Measurements from ENCODE around the gene MERTK. TPM values are rescaled to one million over a fixed set of nuclear protein-coding genes. Genes with fewer than 3 reads are reported as not detected.

Gene MERTK
- total and polyA plus RNA-seq, 2 of the 8 experiments (the other 6 are each of a cell fraction or from before 2014, with no cell fraction given), result 6.5 to 7.0 TPM

DNA sequence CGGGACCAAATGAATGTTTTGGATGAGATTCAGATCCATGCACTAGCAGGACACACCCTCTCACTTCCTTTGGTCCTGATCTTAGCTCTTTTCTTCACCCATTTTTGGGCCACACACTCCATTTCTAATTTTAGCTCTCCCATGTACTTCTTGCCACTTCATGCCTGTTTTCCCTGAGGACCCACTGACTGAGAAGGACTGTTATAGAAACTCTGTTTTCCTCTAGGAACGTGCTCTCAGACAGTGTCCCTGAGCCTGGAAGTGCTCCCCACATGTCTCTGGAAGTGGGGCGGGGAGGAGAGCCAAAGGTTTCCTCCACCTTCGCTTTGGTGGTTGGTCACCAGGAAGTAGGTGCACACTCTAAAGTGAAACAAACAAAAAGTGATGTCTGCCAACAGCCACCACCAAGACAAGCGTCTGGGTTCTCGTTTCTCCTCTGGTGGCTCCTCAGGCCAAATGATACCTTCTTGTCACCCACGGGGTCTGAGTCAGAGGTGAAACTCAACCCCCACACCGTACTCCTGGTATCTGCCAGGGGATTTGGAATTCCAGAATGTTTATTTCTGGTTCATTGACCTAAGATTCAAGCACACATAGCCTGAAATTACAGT, 74.7 kb downstream of the MERTK start:
- no peak overlapping the region for H2AK5ac ChIP-seq (ENCODE audit: low read depth, low read length)
- no peak for TF ChIP-seq JUN (IDR thresholded peaks at IDR 0.05; ENCODE audit: low read depth, low read length)
- no peak for TF ChIP-seq RNF2 (IDR thresholded peaks at IDR 0.05; ENCODE audit: borderline replicate concordance, low read depth, low read length, missing control alignments, poor library complexity, severe bottlenecking)
- no peak for TF ChIP-seq E2F6 (IDR thresholded peaks at IDR 0.05)
- no peak for TF ChIP-seq RFX5 (IDR thresholded peaks at IDR 0.05; ENCODE audit: borderline replicate concordance, low read depth, low read length)
- TF ChIP-seq CBX5 (IDR thresholded peaks at IDR 0.05; ENCODE audit: low read depth, low read length), result no peak
- no peak for TF ChIP-seq BACH1 (IDR thresholded peaks at IDR 0.05; ENCODE audit: low read length)
- TF ChIP-seq TAF7 (optimal IDR thresholded peaks at IDR 0.05; ENCODE audit: borderline replicate concordance, low read depth, low read length), result no peak
- TF ChIP-seq SUZ12 (IDR thresholded peaks at IDR 0.05; ENCODE audit: low read length), result no peak
- TF ChIP-seq EZH2 (IDR thresholded peaks at IDR 0.05; ENCODE audit: low read depth, low read length, severe bottlenecking), result no peak
- no peak for TF ChIP-seq ZNF274 (IDR thresholded peaks at IDR 0.05; ENCODE audit: borderline replicate concordance, extremely low read depth, low read length)
- TF ChIP-seq NRF1 (IDR thresholded peaks at IDR 0.05; ENCODE audit: low read depth, low read length), result no peak
- TF ChIP-seq CHD2 (IDR thresholded peaks at IDR 0.05; ENCODE audit: low read length), result no peak
- no peak for TF ChIP-seq ASH2L (IDR thresholded peaks at IDR 0.05; ENCODE audit: low read length)
- H3K18ac ChIP-seq (ENCODE audit: extremely low read depth, low read length), result no peak overlapping the region
- H2BK20ac ChIP-seq (ENCODE audit: low read length), result no peak overlapping the region
- ChIA-PET CTCF (ENCODE audit: partially characterized antibody) (no interaction called here), POLR2A (ENCODE audit: partially characterized antibody) (no interaction called here)
- H3K23me2 ChIP-seq (ENCODE audit: low read depth, low read length), result no peaks in the 10 kb centered on the region
- no peaks in the 10 kb centered on the region for H3K4me1 ChIP-seq (replicated peaks in 1 of 4; ENCODE audit: control insufficient read depth in 3 of 4, insufficient read depth in 4 of 4, low read length in 3 of 4)
- H2BK15ac ChIP-seq (ENCODE audit: low read length), result no peak overlapping the region
- H3K36me3 ChIP-seq (ENCODE audit: control insufficient read depth in 2 of 4, insufficient read depth in 4 of 4, low read length in 3 of 4), result no peaks in the 10 kb centered on the region
- H3K79me1 ChIP-seq (ENCODE audit: low read depth, low read length), result no peaks in the 10 kb centered on the region
- no peak overlapping the region for H2BK5ac ChIP-seq (ENCODE audit: low read depth, low read length)
- H3K23ac ChIP-seq (ENCODE audit: insufficient read length), result no peak overlapping the region
- no peak overlapping the region for H3K4me2 ChIP-seq (ENCODE audit: insufficient read depth in 1 of 2, low read depth in 2 of 2, low read length in 2 of 2)
- H2BK12ac ChIP-seq (ENCODE audit: low read depth, low read length), result no peak overlapping the region
- H3K9ac ChIP-seq (replicated peaks in 1 of 4; ENCODE audit: extremely low read depth in 1 of 4, low read depth in 3 of 4, low read length in 3 of 4), result no peak overlapping the region
- no peaks in the 10 kb centered on the region for H4K20me1 ChIP-seq (replicated peaks in 1 of 2; ENCODE audit: control insufficient read depth in 1 of 2, insufficient read depth in 2 of 2, low read length in 2 of 2)
- WGBS, 2 experiments (ENCODE audit: extremely low coverage in 1 of 2, insufficient coverage in 1 of 2, insufficient read length in 1 of 2, insufficient replicate concordance in 2 of 2, low coverage in 1 of 2, low lambda C conversion rate in 2 of 2, missing lambda C conversion rate in 1 of 2), result 87% methylated on average over 8 of the region's 8 CpGs; no CpG with 5 or more reads in 1 of the 2 experiments
- H3K14ac ChIP-seq (ENCODE audit: insufficient read length), result no peak overlapping the region
- no peak overlapping the region for H3K4ac ChIP-seq (replicated peaks; ENCODE audit: insufficient read length, low read depth, low read length)
- no peak overlapping the region for H3K27ac ChIP-seq (ENCODE audit: low read depth, low read length)
- no peak overlapping the region for H3K4me3 ChIP-seq (ENCODE audit: extremely low read depth in 1 of 4, insufficient read depth in 2 of 4, low read depth in 3 of 4, low read length in 4 of 4)
- DNase-seq (ENCODE audit: low read depth in 1 of 2, low spot score in 2 of 2) (no peak), FAIRE-seq (no peak)
- no peaks in the 10 kb centered on the region for H3K9me3 ChIP-seq (ENCODE audit: insufficient read depth in 2 of 2, low read depth in 1 of 2, low read length in 1 of 2)
- no peak overlapping the region for H2AFZ ChIP-seq (ENCODE audit: low read length)
- H3K79me2 ChIP-seq (ENCODE audit: control insufficient read depth in 1 of 2, insufficient read depth in 2 of 2, low read length in 2 of 2), result no peaks in the 10 kb centered on the region
- no peak overlapping the region for H4K8ac ChIP-seq (ENCODE audit: extremely low read depth, insufficient read depth, low read length)
- H3K56ac ChIP-seq (replicated peaks; ENCODE audit: insufficient read length, low read depth, low read length), result no peak overlapping the region
- H3K27me3 ChIP-seq (replicated peaks in 1 of 4; ENCODE audit: control insufficient read depth in 3 of 4, extremely low read depth in 1 of 4, insufficient read depth in 3 of 4, low read length in 3 of 4), result no peaks in the 10 kb centered on the region
- no peak overlapping the region for H4K5ac ChIP-seq (ENCODE audit: insufficient read length, low read depth, low read length)
- no peak overlapping the region for H4K91ac ChIP-seq (replicated peaks; ENCODE audit: insufficient read length, low read length)
- H2BK120ac ChIP-seq (replicated peaks; ENCODE audit: low read depth, low read length), result no peak overlapping the region

Data from H1 (cell line).